HepG2 (cell line): ENCODE data around the gene YWHAQ. TPM values are rescaled to one million over a fixed set of nuclear protein-coding genes. Genes with fewer than 3 reads are reported as not detected.

ENCODE experiments used
- CCAR2 ChIP-seq: fragments of 200-400 bp; formaldehyde crosslinking; optimal IDR thresholded peaks from 2 replicates; pipeline ENCODE3; 2018; ENCODE audit warnings: low read depth, mild to moderate bottlenecking, low read length, moderate library complexity
- DDIT3 ChIP-seq: sonication (generic); formaldehyde crosslinking; IDR thresholded peaks from 2 replicates; pipeline ENCODE4 v1.4.0; 2020; ENCODE audit warnings: mild to moderate bottlenecking, missing genetic modification reagents
- FOXP1 ChIP-seq, 2 experiments: fragments of 450-650 bp in 1 of 2; IDR thresholded peaks; 2 replicates each; pipeline ENCODE4 v1.6.1; 2017 to 2018; ENCODE audit warnings: antibody characterized with exemption in 1 of 2
- GLI4 ChIP-seq: sonication (generic); formaldehyde crosslinking; IDR thresholded peaks from 2 replicates; pipeline ENCODE4 v1.5.1; 2020; ENCODE audit warnings: missing genetic modification reagents, mild to moderate bottlenecking, moderate library complexity, borderline replicate concordance
- MIER3 ChIP-seq: IDR thresholded peaks from 2 replicates; pipeline ENCODE4 v1.6.1; 2016; ENCODE audit warnings: missing compliant biosample characterization, borderline replicate concordance
- PAWR ChIP-seq: sonication (generic); formaldehyde crosslinking; IDR thresholded peaks from 2 replicates; pipeline ENCODE4 v1.4.0; 2020; ENCODE audit warnings: missing genetic modification reagents, mild to moderate bottlenecking, borderline replicate concordance
- RFX1 ChIP-seq: fragments of 450-650 bp; IDR thresholded peaks from 2 replicates; pipeline ENCODE4 v1.6.1; 2017
- SRSF9 ChIP-seq: fragments of 200-400 bp; formaldehyde crosslinking; IDR thresholded peaks from 2 replicates; pipeline ENCODE4 v1.6.1; 2018; ENCODE audit warnings: borderline replicate concordance, mild to moderate bottlenecking, low read depth, low read length; ENCODE audit not compliant: insufficient read depth, poor library complexity, severe bottlenecking
- ZBTB40 ChIP-seq, 2 experiments: fragments of 450-650 bp in 1 of 2; sonication (generic) in 1 of 2; formaldehyde crosslinking in 1 of 2; IDR thresholded peaks; 2 replicates each; pipeline versions ENCODE4 v1.6.1 to v1.8.0; 2016 to 2022; ENCODE audit warnings: antibody characterized with exemption in 1 of 2, mild to moderate bottlenecking in 1 of 2, missing genetic modification reagents in 1 of 2
- ZKSCAN5 ChIP-seq: sonication (generic); formaldehyde crosslinking; IDR thresholded peaks from 2 replicates; pipeline ENCODE4 v1.5.1; 2020; ENCODE audit warnings: mild to moderate bottlenecking, missing genetic modification reagents
- ZNF337 ChIP-seq: sonication (generic); formaldehyde crosslinking; IDR thresholded peaks from 2 replicates; pipeline ENCODE4 v1.5.1; 2020; ENCODE audit warnings: missing genetic modification reagents, low read depth, mild to moderate bottlenecking, borderline replicate concordance
- ZNF879 ChIP-seq: sonication (generic); formaldehyde crosslinking; IDR thresholded peaks from 2 replicates; pipeline ENCODE4 v1.8.1; 2023; ENCODE audit warnings: missing genetic modification reagents
- polyA plus RNA-seq, 8 experiments: library from polyadenylated mRNA; depleted of rRNA in 3 of 8; stranded (reverse) in 7 of 8; unstranded in 1 of 8; fragments of >200 nt; fragmentation: Illumina TruSeq in 4 of 8; extraction: Trizol in 4 of 8; gene quantifications; 2 replicates each; pipeline versions ENCODE4 v1.2.1 to v1.2.3, GENCODE V29; 2011 to 2016; ENCODE audit warnings: low read depth in 4 of 8, missing spikeins in 1 of 8, mixed read lengths in 1 of 8; ENCODE audit not compliant: insufficient read depth in 1 of 8
- total RNA-seq, 5 experiments: library from RNA; depleted of rRNA; stranded (reverse); fragments of >200 nt; fragmentation: Illumina TruSeq; extraction: Trizol; gene quantifications; 2 replicates each; pipeline ENCODE4 v1.2.3, GENCODE V29; 2016; ENCODE audit warnings: low read depth in 1 of 5
- TF ChIP-seq, protein P1 (sequence below): sonication (generic); formaldehyde crosslinking; IDR thresholded peaks from 2 replicates; pipeline ENCODE4 v1.8.1; 2023; ENCODE audit warnings: mild to moderate bottlenecking, inconsistent platforms, moderate library complexity, missing genetic modification reagents, borderline replicate concordance
- TF ChIP-seq, protein P2 (sequence below): sonication (generic); formaldehyde crosslinking; IDR thresholded peaks from 2 replicates; pipeline ENCODE4 v1.8.1; 2023; ENCODE audit warnings: mild to moderate bottlenecking, missing genetic modification reagents

The YWHAQ gene
- total and polyA plus RNA-seq, 2 of the 13 experiments (the other 11 are each of a cell fraction or from before 2014, with no cell fraction given) = 160 to 304 TPM

DNA sequence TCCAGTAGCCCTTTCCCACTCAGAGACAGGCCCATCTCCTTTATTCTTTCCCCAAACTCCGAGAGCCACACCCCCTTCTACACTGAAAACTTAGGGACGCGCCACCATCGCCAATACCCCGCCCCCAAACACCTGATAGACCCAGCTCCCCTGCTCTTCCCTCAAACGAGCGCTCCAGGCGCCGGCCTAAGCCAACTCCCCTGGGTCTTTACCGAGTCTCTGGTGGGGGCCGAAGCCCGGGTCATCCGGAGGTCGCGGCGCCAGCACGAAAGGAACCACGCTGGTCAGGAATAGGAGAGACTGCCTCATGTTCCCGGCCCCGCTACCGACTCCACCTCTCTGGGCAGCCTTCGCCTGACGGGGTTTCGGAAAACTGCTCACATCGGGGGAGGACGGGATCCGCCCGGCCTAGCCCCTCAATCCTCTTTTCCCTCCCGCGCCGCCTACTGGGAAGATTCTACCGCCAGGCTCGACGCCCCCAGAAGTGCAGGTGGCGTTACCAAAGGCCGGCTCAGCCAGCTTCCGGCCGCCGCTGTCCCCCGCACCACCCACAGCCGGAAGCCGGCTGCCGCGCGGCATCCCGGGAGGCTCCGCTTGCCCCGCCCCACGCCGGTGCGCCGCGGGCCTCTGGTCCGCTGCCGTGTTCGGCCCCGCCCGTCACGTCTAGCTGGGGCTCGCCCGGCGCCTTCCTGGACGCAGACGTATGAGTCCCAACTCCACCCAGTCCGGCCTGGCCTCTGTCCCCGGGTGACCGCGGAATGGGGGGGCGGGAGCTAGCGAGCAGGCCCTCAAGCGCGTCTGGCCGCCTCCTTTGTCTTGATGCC, 75.3 kb downstream of the YWHAQ start, which contains the start of gene ADAM17 (continued):
- TF ChIP-seq DDIT3 (CRISPR knock-in tag) = peak; percentile 56; the same call in 1 of the 2 replicates
- peak; percentile 92 for TF ChIP-seq ZNF337
- TF ChIP-seq, protein P1, sequence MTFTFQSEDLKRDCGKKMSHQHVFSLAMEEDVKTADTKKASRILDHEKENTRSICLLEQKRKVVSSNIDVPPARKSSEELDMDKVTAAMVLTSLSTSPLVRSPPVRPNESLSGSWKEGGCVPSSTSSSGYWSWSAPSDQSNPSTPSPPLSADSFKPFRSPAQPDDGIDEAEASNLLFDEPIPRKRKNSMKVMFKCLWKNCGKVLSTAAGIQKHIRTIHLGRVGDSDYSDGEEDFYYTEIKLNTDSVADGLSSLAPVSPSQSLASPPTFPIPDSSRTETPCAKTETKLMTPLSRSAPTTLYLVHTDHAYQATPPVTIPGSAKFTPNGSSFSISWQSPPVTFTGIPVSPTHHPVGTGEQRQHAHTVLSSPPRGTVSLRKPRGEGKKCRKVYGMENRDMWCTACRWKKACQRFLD (CRISPR knock-in tag) = peak; percentile 88; the same call in 1 of the 2 replicates
- TF ChIP-seq SRSF9 = no peak
- TF ChIP-seq, protein P2, sequence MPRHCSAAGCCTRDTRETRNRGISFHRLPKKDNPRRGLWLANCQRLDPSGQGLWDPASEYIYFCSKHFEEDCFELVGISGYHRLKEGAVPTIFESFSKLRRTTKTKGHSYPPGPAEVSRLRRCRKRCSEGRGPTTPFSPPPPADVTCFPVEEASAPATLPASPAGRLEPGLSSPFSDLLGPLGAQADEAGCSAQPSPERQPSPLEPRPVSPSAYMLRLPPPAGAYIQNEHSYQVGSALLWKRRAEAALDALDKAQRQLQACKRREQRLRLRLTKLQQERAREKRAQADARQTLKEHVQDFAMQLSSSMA = peak; percentile 91
- TF ChIP-seq ZNF879 = peak; percentile 61; the same call in 1 of the 2 replicates
- peak; percentile 59; the same call in 1 of the 2 replicates for TF ChIP-seq MIER3 (CRISPR knock-in tag)
- TF ChIP-seq FOXP1 (IDR thresholded peaks at IDR 0.05) = no peak
- 0 out of 2 replicates have a peak, but pooled peaks have one; percentile 9 for TF ChIP-seq FOXP1 (CRISPR knock-in tag; IDR thresholded peaks at IDR 0.05)
- TF ChIP-seq ZBTB40 (IDR thresholded peaks at IDR 0.05) = peak; percentile 54
- peak; percentile 78 for TF ChIP-seq ZBTB40 (CRISPR knock-in tag; IDR thresholded peaks at IDR 0.05)
- no peak; the same call in 1 of the 2 replicates for TF ChIP-seq GLI4 (CRISPR knock-in tag)
- TF ChIP-seq CCAR2 = peak; percentile 62
- no peak for TF ChIP-seq RFX1
- peak; percentile 43; the same call in 1 of the 2 replicates for TF ChIP-seq ZKSCAN5 (CRISPR knock-in tag)
- TF ChIP-seq PAWR (CRISPR knock-in tag) = peak; percentile 80; the same call in 1 of the 2 replicates
